SW 1271 (cell line): ENCODE measurements around the gene MRPL50.
A peak's percentile ranks its signal among the peaks of the same experiment; 100 is the strongest.
"Not testable (repeated sequence)": the region's sequence is repeated elsewhere in the genome, so short reads cannot be mapped to it uniquely, and the experiment has no call there.

Experiments
- DNase-seq, 2 experiments: peaks; one replicate each; lab custom pipeline; 2025; lab: John Stamatoyannopoulos, UW

The MRPL50 gene

DNA sequence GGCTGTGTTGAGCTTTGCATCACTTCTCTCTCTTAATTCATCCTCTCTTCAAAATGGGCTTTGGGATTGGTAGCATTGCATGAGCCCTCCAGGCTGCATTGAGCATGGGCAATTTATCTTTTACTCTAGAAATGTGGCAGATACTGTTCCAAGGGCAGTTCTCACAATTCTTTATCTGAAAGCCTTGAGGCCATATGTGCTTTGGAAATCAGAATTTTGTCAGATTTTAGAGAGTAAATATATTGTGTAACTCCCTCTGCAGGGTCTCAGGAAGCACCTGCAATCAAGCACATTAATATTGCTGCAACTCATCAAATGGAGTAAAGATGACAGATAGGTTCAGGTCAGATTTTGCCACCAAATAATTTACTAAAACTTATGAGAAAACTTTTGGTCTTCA lies 19.6 kb upstream of the MRPL50 start:
- no peak for DNase-seq

DNA sequence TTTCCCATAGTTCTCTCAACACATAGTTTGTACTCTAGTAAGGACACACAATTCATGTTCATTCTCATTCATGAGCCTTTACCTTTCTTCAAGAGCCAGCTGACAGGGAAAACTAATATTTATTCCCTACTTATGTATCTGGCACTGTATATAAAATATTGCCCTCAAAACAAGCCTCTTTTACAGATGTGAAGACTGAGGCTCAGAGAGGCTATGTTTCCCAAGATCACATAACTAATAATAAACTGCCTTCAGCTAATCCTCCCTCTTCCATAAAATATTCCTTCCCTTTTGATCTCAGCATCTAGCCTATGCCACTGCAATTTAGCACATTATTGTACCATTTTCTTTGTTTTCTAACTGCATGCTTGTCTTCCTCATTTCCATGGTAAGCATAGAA lies 19.0 kb upstream of the MRPL50 start:
- no peak for DNase-seq

DNA sequence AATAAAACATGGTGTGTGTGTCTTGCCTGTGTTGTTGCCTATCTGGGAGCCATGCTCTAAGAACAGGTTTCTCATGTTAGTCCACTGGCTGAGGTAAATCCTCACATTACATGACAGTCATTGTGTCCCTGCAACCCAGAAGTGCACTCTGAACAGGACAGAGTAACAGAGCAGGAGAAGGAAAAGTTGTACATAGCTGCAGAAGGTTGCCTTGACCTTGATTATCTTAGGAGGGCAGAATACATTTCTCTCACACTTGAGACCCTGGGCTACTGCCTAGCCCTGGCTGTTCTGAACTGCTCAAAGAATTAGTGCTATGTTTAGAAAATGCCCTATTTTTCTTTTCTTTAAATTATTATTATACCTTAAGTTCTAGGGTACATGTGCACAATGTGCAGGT lies 17.2 kb upstream of the MRPL50 start:
- DNase-seq: no peak

DNA sequence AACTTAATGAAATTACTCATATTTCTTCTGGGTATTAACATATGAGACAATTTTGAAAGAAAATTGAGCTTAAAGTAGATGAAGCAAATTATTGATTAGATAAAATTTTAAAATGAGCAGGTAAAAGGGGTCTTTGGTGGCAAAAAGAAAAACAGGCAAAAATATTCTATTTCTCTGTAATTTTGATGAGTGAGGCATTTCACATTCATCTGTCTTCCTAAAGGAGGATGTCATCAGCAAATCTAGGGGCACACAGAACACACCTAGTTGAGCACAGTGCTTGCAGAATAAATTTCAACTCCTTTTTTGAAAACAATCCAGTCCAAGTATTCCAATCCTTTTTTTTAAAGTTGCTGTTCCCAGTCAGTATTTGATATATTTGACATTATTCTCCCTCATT lies 16.4 kb upstream of the MRPL50 start:
- DNase-seq: no peak

DNA sequence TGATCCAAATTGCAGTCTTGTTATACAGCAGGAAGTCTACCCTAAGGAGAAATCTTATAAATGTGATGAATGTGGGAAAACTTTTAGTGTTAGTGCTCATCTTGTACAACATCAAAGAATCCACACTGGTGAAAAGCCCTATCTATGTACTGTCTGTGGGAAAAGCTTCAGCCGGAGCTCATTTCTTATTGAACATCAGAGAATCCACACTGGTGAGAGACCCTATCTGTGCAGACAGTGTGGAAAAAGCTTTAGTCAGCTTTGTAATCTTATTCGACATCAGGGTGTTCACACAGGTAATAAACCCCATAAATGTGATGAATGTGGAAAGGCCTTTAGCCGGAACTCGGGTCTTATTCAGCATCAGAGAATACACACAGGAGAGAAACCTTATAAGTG lies 10.7 kb upstream of the MRPL50 start:
- DNase-seq: no peak

DNA sequence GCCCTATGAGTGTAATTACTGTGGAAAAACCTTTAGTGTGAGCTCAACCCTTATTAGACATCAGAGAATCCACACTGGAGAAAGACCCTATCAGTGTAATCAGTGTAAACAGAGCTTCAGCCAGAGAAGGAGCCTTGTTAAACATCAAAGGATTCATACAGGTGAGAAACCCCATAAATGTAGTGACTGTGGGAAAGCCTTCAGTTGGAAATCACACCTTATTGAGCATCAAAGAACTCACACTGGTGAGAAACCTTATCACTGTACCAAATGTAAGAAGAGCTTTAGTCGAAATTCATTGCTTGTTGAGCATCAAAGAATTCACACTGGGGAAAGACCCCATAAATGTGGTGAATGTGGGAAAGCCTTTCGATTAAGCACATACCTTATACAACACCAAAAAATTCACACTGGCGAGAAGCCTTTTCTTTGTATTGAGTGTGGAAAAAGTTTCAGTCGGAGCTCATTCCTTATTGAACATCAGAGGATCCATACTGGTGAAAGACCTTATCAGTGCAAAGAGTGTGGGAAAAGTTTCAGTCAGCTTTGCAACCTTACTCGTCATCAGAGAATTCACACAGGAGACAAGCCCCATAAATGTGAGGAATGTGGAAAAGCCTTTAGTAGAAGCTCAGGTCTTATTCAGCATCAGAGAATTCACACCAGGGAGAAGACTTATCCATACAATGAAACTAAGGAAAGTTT lies 10.1 kb upstream of the MRPL50 start:
- DNase-seq: no peak

DNA sequence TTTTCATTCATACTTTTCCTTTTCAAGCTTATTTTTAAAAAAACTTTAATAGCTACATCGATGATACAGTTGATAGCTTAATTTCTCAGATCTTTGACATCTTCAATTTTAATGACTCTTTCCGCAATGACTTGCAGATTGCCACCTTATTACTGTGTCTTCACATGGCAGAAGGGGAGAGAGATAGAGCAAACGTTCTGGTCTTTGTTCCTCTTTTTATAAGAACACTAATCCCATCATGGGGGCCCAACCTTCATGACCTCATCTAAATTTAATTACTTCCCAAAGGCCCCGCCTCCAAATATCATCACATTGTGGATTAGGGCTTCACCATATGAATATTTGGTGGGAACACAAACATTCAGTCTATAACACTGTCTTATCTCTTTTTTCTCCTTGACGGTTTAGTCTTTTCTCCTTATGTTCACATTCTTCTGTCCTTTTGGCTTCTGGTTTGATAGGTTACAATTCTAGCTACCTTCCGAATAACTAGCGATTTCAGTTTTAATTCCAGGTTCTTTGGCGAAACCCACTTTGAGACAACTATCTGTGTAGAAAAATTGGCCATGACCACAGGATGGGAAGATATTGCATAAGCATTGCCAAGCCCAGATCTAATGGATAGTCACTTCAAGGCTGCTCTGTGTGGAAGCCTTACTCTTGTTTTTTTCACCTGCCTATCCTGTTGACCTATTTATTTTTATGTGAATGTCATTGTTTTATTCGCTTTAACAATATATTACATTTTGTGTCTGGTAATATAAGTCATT lies 5.3 kb upstream of the MRPL50 start:
- DNase-seq: no peak

DNA sequence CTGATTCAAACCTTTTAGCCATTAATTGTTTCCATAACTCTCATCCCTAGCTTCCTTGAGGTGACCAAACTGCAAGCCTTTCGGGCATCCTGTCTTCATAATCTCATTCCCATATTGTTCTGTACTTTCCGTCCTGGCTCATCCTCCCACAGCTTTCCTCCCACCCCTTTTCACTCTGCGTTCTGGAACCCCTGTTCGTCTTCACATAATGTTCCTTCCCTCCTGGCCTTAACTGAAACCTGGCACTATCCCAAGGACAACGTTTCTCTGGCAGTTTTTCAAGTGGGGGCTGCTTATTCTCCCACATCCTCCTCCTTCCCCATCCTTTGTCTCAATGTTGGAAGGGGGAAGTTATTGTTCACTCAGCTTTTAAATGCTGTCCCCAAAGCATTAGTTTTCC lies 1.7 kb upstream of the MRPL50 start:
- DNase-seq: no peak

DNA sequence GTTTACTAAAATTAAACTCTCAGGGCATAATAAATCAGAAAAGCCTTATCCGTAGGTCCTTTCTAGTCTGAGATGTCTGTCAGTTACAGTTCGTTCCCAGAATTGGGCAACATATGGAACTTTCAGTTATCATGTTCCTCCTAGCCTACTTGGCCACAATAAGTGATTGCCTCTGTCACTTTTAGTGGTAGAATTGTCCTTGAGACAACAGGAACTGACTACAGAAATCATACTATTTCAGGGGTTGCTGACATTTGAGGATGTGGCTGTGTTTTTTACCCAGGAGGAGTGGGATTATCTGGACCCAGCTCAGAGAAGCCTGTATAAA lies 1.2 kb upstream of the MRPL50 start:
- DNase-seq: no peak

DNA sequence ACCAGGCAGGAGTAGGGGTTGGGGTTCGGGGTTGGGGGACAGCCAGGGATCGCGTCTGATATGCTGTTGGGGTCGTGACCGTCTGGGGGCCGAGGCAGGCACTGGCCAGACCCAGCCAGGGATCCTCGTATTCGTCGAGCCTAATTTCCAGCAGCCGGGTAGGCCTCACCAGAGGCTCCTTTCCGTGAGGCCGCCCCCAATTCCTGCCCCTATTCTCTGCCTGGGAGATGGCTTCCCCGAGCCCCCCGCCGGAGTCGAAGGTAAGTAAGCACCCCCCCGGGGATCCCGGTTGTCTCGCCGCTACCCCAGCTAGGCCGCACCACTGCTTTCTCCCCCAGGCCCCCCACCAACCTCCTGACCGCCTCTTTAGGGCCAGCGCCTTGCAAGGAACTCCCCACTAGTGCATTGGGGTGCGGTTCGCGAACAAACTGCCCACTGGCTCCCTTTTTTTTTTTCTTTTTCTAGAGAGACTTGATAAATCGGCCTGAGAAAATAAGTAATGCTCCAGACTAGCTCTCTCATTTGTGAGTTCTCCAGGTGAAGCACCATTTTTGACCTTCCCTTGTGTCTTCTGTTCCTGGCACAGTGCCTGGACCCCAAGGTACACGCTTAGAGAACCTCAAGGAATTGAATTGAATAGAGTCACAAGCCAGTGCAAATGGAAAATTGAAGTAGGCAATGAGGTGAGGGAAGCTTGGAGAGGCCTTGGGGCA lies 668 bp upstream of the MRPL50 start:
- DNase-seq: no peak

DNA sequence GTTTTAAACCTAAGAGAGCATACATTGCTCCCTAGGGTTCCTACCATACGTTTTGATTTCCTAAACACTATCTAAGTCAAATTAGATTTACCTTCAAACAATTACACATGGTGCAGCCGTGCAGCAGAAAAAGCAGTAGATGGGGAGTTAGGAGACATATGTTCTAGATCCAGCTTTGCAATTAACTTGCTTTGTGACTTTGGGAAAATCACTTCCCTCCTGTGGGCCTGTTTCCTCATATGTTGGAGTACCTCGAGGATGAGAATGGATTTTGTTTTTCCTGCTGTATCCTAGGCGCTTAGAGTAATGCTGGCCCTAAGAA lies 711 bp downstream of the MRPL50 start:
- peak in 1 of 2 experiments; percentile 49 for DNase-seq

DNA sequence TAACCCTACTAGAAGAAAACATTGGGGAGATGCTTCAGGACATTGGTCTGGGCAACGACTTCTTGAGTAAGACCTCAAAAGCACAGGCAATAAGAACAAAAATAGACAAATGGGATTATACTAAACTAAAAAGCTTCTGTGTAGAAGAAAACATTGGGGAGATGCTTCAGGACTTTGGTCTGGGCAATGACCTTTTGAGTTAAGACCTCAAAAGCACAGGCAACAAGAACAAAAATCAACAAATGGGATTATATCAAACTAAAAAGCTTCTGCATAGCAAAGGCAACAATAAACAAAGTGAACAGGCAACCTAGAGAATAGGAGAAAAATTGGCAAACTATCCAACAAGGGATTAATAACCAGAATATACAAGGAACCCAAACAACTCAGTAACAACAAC lies 3.7 kb downstream of the MRPL50 start:
- no peak for DNase-seq

DNA sequence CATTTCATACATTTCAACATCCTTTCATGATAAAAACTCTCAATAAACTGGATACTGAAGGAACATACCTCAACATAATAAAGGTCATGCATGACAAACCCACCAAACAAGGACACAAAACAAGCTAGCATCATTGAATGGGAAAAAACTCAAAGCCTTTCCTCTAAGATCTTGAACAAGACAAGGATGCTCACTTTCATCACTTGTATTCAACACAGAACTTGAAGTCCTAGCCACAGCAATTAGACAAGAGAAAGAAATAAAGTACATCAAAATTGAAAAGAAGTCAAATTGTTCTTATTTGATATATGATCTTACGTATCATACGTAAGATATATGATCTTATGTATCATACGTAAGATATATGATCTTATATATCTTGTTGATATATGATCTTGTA lies 5.3 kb downstream of the MRPL50 start:
- no peak for DNase-seq

DNA sequence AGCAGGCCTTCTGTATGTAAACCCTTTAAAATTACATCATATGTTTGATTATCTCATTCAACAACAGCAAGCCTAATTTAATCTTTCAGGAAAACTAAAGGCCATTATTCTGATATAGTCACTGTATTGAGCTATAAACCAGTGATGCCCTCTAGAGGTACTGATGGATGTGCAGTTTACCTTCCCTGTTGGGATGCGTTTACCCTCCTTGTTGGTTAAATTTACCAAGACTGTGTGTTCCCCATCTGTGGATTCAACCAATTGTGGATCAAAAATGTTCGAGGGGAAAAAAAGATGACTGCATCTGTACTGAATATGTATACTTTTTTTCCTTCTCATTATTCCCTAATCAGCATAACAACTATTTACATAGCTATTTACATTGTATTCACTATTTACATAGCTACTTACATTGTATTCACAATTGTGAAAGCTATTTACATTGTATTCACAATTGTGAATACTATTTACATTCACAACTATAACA lies 9.9 kb downstream of the MRPL50 start:
- no peak for DNase-seq

DNA sequence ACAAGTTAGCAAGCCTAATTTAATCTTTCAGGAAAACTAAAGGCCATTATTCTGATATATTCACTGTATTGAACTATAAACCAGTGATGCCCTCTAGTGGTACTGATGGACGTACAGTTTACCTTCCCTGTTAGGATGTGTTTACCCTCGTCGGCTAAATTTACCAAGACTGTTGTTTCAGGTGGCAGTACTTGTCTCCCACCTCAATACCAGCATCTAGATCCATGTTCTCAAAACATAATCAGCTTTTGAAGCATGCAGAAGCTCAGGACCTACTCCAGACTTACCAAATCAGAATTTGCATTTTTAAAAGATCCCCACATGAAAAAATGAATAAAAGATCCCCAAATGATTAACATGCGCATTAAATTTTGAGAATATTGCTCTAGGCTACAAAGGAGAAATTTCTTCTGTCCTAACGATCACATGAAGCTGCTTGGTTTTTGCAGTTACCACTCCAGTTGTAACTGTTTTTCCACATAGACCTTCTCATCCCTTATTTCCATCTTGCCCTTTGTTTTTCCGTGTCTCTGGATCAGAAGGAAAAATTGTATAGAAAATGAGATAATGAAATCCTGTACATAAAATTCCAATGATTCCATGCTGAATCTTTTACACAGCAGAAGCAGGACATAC lies 10.4 kb downstream of the MRPL50 start:
- DNase-seq: peak; percentile 4 to 57

DNA sequence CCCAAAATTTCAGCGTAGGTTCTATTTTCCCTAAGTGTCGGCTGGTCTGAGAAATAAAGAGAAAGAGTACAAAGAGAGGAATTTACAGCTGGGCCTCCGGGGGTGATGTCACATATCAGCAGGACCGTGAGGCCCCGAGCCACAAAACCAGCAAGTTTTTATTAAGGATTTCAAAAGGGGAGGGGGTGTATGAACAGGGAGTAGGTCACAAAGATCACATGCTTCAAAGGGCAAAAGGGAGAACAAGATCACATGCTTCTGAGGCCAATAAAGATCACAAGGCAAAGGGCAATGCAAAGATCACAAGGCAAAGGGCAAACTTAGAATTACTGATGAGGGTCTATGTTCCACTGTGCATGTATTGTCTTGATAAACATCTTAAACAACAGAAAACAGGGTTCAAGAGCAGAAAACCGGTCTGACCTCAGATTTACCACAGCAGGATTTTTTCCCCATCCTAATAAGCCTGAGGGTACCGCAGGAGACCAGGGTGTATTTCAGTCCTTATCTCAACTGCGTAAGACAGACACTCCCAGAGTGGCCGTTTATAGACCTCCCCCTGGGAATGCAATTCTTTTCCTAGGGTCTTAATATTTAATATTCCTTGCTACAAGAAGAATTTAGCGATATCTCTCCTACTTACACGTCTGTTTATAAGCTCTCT lies 13.4 kb downstream of the MRPL50 start, which contains the start of gene BAAT:
Gene BAAT (minus strand): TSS at position 134 of the 664 bp plus-strand sequence. CDS start 13,602 bp downstream, outside the sequence.
- not testable (repeated sequence) for DNase-seq

DNA sequence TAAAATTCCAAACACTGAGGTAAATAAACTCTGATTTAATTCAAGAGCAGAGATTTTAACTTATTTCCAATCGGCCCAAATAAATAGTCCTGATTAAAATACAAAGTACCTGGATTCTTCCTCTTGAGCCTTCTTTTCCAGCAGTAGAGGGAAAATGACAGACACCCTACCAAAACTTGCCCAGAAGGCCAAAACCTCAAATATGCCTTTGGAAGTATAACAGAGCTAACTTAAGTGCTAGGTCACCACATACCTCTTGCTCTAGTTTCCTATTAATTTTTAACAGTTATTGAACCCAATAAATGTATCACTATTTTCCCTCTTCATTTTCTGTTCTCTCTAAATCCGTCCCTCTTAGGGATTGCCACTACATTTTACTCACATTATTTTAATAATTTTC lies 15.1 kb downstream of the MRPL50 start:
- DNase-seq: no peak

DNA sequence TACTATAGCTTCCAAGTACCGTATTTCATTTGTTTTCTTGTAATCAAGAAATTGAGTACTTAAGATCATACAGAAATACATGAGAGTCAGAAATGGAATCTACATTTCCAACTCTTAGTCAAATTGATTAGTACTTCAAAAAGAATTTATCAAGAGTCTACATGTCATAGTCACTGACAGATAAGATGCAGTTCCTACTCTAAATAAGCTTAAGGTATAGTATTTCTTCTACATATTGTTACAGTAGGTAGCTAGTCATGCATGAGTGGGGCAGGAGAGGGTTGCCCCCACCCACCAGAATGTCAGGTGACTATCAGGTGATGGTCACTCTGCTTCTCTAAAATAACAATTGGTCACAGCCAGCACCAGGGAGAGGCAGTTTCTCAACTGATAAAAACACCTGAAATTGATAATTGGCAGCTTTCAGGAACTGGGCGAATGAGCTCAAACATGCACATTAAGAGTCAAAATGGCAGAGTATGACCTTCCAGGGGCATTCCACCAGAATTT lies 16.5 kb downstream of the MRPL50 start:
- no peak for DNase-seq

DNA sequence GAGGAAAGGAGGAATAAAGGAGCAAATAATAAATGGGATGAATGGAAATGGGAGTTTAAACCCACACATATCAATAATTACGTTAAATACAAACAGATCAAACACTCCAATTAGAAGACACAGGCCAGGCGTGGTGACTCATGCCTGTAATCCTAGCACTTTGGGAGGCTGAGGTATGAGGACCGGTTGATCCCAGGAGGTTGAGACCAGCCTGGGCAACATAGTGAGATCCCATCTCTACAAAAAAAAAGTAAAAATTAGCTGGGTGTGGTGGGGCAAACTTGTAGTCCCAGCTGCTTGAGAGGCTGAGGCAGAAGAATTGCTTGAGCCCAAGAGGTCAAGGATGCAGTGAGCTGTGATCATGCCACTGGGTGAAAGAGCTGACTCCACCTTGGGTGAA lies 17.3 kb downstream of the MRPL50 start:
- DNase-seq: no peak

DNA sequence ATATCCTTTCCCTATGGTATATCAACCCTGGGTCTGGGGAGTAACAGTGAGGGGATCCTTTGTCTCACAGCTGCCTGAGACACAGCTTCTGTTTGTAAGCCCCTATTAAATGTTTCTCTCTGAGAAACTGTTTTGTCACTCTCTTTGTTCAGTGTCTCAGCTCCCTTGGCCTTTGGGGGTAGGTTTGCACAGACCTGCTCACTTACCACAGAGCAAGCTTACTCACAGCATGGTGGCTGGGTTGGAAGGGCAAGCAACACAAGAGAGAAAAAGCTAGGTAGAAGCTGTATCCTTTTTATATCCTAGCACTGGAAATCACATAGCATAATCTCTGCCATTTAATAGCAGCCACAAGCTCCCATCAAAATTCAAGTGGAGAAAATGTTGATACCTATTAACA lies 18.1 kb downstream of the MRPL50 start:
- no peak for DNase-seq

DNA sequence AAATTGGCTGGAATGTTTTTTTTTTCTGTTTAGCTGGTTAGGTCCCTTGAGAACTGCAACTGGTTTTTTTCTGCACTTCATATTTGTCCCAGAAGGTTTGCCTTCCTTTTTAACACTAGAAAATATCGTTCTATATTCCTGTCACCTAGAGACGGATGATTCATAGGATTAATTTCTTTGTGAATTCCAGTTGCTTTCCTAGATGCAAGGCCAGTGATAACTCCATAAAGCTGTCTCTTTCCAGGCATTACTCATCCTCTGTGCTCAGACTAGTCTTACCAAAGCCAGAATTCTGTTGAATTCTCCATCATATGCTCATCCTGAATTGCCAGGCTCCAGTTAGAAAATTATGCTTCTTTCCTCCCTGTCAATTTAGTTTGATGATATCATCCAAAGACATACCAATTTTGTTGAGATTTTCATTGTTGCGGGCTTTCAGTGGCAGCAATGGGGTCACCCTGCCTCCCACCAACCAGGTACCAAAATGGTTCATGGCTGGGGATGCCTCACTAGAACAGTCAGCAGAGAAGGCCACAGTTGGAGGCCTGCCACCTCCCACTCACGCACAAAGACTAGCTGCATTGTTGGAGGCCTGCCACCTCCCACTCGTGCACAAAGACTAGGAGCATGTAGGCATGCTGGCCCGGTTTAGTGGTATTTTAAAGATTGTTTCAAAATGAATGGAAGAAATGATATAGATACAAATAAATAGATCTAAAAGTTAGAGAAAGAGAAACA lies 22.1 kb downstream of the MRPL50 start:
- DNase-seq: no peak
